MM.1S (cell line): ENCODE results near the gene GPD1L.

Source experiments
- DNase-seq: peaks from one replicate; pipeline ENCODE4 v3.0.0-alpha.2; 2015
- H2AFZ ChIP-seq: fragments of 300-600 bp; sonication (generic); 2 replicates; pipeline ENCODE4 v1.6.0; 2016; ENCODE audit warnings: antibody characterized with exemption, low read length
- H3F3A ChIP-seq: fragments of 300-600 bp; sonication (generic); 2 replicates; pipeline ENCODE4 v1.6.1; 2016; ENCODE audit warnings: mild to moderate bottlenecking, antibody characterized with exemption, low read length, moderate library complexity, mixed read lengths; ENCODE audit not compliant: insufficient read depth
- H3K27ac ChIP-seq: fragments of 300-600 bp; sonication (generic); 2 replicates; pipeline ENCODE4 v1.5.1; 2016; ENCODE audit warnings: mild to moderate bottlenecking, low read length
- H3K27me3 ChIP-seq: fragments of 300-600 bp; sonication (generic); replicated peaks from 2 replicates; pipeline ENCODE4 v1.6.0; 2016; ENCODE audit warnings: low read length; ENCODE audit not compliant: insufficient read depth
- H3K36me3 ChIP-seq: fragments of 300-600 bp; sonication (generic); replicated peaks from 2 replicates; pipeline ENCODE4 v1.6.1; 2016; ENCODE audit warnings: mild to moderate bottlenecking, low read length, mixed read lengths; ENCODE audit not compliant: insufficient read depth
- H3K4me1 ChIP-seq: fragments of 300-600 bp; sonication (generic); 2 replicates; pipeline ENCODE4 v1.6.1; 2016; ENCODE audit warnings: low read length, mixed read lengths
- H3K4me2 ChIP-seq: fragments of 300-600 bp; sonication (generic); 2 replicates; pipeline ENCODE4 v1.6.0; 2016; ENCODE audit warnings: low read depth, low read length
- H3K4me3 ChIP-seq: fragments of 300-600 bp; sonication (generic); 2 replicates; pipeline ENCODE4 v1.5.1; 2016; ENCODE audit warnings: low read length, mixed read lengths
- H3K79me2 ChIP-seq: fragments of 300-600 bp; sonication (generic); 2 replicates; pipeline ENCODE4 v1.6.1; 2016; ENCODE audit warnings: mixed run types, low read length, mixed read lengths
- H3K9ac ChIP-seq: fragments of 300-600 bp; sonication (generic); 2 replicates; pipeline ENCODE4 v1.6.1; 2016; ENCODE audit warnings: low read length, mixed read lengths
- H3K9me2 ChIP-seq: fragments of 300-600 bp; sonication (generic); replicated peaks from 2 replicates; pipeline ENCODE4 v1.6.1; 2016; ENCODE audit warnings: mild to moderate bottlenecking, low read length, mixed read lengths; ENCODE audit not compliant: insufficient read depth
- H3K9me3 ChIP-seq: fragments of 300-600 bp; sonication (generic); replicated peaks from 2 replicates; pipeline ENCODE4 v1.6.1; 2016; ENCODE audit warnings: mild to moderate bottlenecking, low read length, mixed read lengths; ENCODE audit not compliant: insufficient read depth
- H4K20me1 ChIP-seq: fragments of 300-600 bp; sonication (generic); 2 replicates; pipeline ENCODE4 v1.6.1; 2016; ENCODE audit warnings: mild to moderate bottlenecking, low read length, moderate library complexity, mixed read lengths; ENCODE audit not compliant: insufficient read depth
- EZH2 ChIP-seq: fragments of 300-600 bp; sonication (generic); optimal IDR thresholded peaks from 2 replicates; pipeline ENCODE3; 2017; ENCODE audit warnings: low read depth, mild to moderate bottlenecking, antibody characterized with exemption, low read length, mixed read lengths
- EZH2phosphoT487 ChIP-seq: fragments of 300-600 bp; sonication (generic); IDR thresholded peaks from 2 replicates; pipeline ENCODE4 v1.6.1; 2018; ENCODE audit warnings: antibody characterized with exemption, low read length
- TF ChIP-seq, protein P1 (sequence below): fragments of 300-600 bp; sonication (generic); IDR thresholded peaks from 2 replicates; pipeline ENCODE4 v1.5.1; 2016; ENCODE audit warnings: antibody characterized with exemption, low read length, mixed read lengths

The GPD1L gene

DNA sequence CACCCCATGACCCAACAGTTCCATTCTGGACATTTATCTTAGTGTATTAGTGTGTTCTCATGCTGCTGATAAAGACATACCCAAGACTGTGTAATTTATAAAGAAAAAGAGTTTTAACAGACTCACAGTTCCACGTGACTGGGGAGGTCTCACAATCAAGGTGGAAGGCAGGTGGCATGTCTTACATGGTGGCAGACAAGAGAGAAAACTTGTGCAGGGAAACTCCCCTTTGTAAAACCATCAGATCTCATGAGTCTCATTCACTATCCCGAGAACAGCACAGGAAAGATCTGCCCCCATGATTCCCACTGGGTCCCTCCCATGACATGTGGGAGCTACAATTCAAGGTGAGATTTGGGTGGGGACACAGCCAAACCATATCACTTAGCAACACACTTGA, 21.6 kb upstream of the GPD1L start:
- H3F3A ChIP-seq = no peaks in the 10 kb centered on the region
- no peak overlapping the region for H3K27ac ChIP-seq
- no peak overlapping the region for H3K4me3 ChIP-seq
- H3K4me2 ChIP-seq = no peak overlapping the region
- peaks cover 5% of the 10 kb centered on the region; the same call in 1 of the 2 replicates for H3K27me3 ChIP-seq
- no peaks in the 10 kb centered on the region for H3K4me1 ChIP-seq
- H3K36me3 ChIP-seq = no peaks in the 10 kb centered on the region
- H2AFZ ChIP-seq = no peak overlapping the region
- no peak overlapping the region for H3K9ac ChIP-seq
- no peaks in the 10 kb centered on the region for H3K9me2 ChIP-seq
- H4K20me1 ChIP-seq = no peaks in the 10 kb centered on the region
- no peaks in the 10 kb centered on the region for H3K9me3 ChIP-seq
- H3K79me2 ChIP-seq = no peaks in the 10 kb centered on the region
- TF ChIP-seq EZH2 (no peak), EZH2phosphoT487 (no peak)
- TF ChIP-seq, protein P1, sequence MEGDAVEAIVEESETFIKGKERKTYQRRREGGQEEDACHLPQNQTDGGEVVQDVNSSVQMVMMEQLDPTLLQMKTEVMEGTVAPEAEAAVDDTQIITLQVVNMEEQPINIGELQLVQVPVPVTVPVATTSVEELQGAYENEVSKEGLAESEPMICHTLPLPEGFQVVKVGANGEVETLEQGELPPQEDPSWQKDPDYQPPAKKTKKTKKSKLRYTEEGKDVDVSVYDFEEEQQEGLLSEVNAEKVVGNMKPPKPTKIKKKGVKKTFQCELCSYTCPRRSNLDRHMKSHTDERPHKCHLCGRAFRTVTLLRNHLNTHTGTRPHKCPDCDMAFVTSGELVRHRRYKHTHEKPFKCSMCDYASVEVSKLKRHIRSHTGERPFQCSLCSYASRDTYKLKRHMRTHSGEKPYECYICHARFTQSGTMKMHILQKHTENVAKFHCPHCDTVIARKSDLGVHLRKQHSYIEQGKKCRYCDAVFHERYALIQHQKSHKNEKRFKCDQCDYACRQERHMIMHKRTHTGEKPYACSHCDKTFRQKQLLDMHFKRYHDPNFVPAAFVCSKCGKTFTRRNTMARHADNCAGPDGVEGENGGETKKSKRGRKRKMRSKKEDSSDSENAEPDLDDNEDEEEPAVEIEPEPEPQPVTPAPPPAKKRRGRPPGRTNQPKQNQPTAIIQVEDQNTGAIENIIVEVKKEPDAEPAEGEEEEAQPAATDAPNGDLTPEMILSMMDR = no peak
- no peak for DNase-seq

DNA sequence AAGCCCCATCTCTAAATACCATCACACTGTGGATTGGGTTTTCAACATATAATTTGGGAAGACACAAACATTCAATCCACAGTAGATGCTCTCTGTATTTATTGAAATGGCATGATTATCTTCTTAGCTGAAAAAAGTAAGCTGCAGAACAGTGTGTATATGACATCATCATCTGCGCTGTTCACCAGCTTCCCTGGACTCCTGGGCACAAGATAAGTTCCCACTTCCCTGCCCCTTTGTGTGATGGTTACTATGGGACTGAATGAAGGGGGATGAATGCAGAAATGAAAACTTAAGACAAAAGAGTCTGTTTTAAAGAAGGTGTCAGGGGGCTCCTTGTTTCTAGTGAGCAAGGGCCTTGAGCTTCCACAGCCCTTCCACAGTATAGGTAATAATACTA, 20.0 kb upstream of the GPD1L start:
- H3F3A ChIP-seq = peaks cover 4% of the 10 kb centered on the region
- no peak overlapping the region for H3K4me3 ChIP-seq
- no peaks in the 10 kb centered on the region for H3K36me3 ChIP-seq
- TF ChIP-seq, protein P1 = no peak
- no peak for TF ChIP-seq EZH2
- TF ChIP-seq EZH2phosphoT487 = no peak
- H3K9me2 ChIP-seq = no peaks in the 10 kb centered on the region
- H3K27me3 ChIP-seq = peaks cover 15% of the 10 kb centered on the region; the same call in 1 of the 2 replicates
- no peaks in the 10 kb centered on the region for H4K20me1 ChIP-seq
- H3K9me3 ChIP-seq = no peaks in the 10 kb centered on the region
- H3K9ac ChIP-seq = no peak overlapping the region
- no peak overlapping the region for H3K4me2 ChIP-seq
- no peak overlapping the region for H3K27ac ChIP-seq
- no peak overlapping the region for H2AFZ ChIP-seq
- no peak for DNase-seq
- peaks cover 5% of the 10 kb centered on the region; the same call in 1 of the 2 replicates for H3K4me1 ChIP-seq
- H3K79me2 ChIP-seq = no peaks in the 10 kb centered on the region

DNA sequence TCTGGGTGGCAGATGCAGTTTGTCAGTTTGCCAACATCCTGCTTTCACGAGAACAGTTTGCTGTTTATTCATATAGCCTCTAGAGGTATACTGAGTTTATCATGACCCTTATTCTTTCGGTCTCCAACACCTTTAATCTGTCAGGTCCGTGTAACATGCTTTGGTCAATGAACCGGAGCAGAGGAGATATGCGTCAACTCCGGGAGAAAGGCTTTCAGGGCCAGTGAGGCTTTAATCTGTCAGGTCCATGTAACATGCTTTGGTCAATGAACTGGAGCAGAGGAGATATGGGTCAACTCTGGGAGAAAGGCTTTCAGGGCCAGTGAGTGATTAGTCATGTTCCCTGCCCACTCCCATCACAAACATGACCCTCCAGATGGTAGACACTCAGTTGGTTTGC, 16.9 kb upstream of the GPD1L start:
- Histone ChIP-seq H3K4me3 (no peak overlapping the region), H3K27ac (no peak overlapping the region), H3K4me2 (no peak overlapping the region), H3K27me3 (peaks cover 15% of the 10 kb centered on the region; the same call in 1 of the 2 replicates), H4K20me1 (no peaks in the 10 kb centered on the region), H3K79me2 (no peaks in the 10 kb centered on the region), H3K4me1 (peaks cover 5% of the 10 kb centered on the region; the same call in 1 of the 2 replicates), H3F3A (peaks cover 7% of the 10 kb centered on the region), H3K9me2 (no peaks in the 10 kb centered on the region), H2AFZ (no peak overlapping the region), H3K36me3 (no peaks in the 10 kb centered on the region), H3K9me3 (no peaks in the 10 kb centered on the region), H3K9ac (no peak overlapping the region)
- TF ChIP-seq, protein P1 = no peak
- TF ChIP-seq EZH2phosphoT487 (no peak), EZH2 (no peak)
- DNase-seq = no peak
